GM12873 (cell line): ENCODE measurements around the gene CDH23.

ENCODE experiments used
- CTCF ChIP-seq: IDR thresholded peaks from 2 replicates; pipeline ENCODE4 v1.5.1; 2012; ENCODE audit warnings: low read depth, mild to moderate bottlenecking, moderate library complexity, low read length, control low read depth; ENCODE audit not compliant: insufficient read depth; ENCODE audit errors: missing control alignments

CDH23 gene

GRCh38 chr10:71554671-71555070, 158.0 kb downstream of the CDH23 start:
- TF ChIP-seq CTCF = no peak

GRCh38 chr10:71555087-71555723, 158.5 kb downstream of the CDH23 start:
- no peak for TF ChIP-seq CTCF

GRCh38 chr10:71555724-71556119, 159.0 kb downstream of the CDH23 start:
- no peak for TF ChIP-seq CTCF

GRCh38 chr10:71558991-71559390, 162.3 kb downstream of the CDH23 start:
- no peak for TF ChIP-seq CTCF

- no peak for TF ChIP-seq CTCF
Measured at GRCh38 chr10:71561003-71561574, 164.4 kb downstream of the CDH23 start.

- no peak for TF ChIP-seq CTCF
Measured at GRCh38 chr10:71562181-71562580, 165.5 kb downstream of the CDH23 start.

- no peak for TF ChIP-seq CTCF
Measured at GRCh38 chr10:71562904-71563303, 166.2 kb downstream of the CDH23 start.
